B cell (primary cell): Measurements from ENCODE around the gene ERBB4.

ENCODE experiments used
- EZH2 ChIP-seq: IDR thresholded peaks from 2 replicates; pipeline ENCODE4 v1.6.1; 2012; ENCODE audit warnings: borderline replicate concordance, low read depth, mild to moderate bottlenecking, moderate library complexity, low read length; ENCODE audit not compliant: insufficient read depth, poor library complexity, severe bottlenecking
- TF ChIP-seq, protein P1 (sequence below): fragments of 200-600 bp; IDR thresholded peaks from one replicate; pipeline ENCODE4 v1.8.0; 2022; ENCODE audit warnings: antibody characterized with exemption, mild to moderate bottlenecking

DNA sequence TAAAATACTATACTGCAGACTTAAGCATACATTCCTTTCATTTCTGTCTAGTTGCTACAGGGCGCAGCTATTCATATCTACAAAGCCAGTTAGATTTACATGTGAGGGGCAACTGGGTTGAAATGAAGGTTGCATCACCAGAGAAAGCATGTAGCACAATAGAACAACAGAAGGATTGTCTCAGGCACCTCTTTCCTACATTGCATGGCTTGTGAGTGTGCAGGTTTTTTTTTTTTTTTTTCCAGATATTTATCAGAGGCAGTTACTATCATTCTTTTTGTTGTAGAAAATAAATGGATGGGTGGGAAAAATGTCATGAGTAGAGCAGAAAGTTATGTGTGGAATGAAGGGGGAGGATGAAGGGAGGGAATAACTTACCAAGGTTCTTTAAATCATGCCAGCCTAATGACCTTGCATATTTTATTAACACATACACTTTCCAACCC is 86.8 kb downstream of the ERBB4 start:
- TF ChIP-seq, protein P1, sequence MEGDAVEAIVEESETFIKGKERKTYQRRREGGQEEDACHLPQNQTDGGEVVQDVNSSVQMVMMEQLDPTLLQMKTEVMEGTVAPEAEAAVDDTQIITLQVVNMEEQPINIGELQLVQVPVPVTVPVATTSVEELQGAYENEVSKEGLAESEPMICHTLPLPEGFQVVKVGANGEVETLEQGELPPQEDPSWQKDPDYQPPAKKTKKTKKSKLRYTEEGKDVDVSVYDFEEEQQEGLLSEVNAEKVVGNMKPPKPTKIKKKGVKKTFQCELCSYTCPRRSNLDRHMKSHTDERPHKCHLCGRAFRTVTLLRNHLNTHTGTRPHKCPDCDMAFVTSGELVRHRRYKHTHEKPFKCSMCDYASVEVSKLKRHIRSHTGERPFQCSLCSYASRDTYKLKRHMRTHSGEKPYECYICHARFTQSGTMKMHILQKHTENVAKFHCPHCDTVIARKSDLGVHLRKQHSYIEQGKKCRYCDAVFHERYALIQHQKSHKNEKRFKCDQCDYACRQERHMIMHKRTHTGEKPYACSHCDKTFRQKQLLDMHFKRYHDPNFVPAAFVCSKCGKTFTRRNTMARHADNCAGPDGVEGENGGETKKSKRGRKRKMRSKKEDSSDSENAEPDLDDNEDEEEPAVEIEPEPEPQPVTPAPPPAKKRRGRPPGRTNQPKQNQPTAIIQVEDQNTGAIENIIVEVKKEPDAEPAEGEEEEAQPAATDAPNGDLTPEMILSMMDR, result no peak
- no peak for TF ChIP-seq EZH2
